22Rv1 (cell line): Measurements from ENCODE around the gene CABLES2.

Experiments used
- ZFX ChIP-seq: fragments of 450-650 bp; IDR thresholded peaks from 2 replicates; pipeline ENCODE4 v1.6.1; 2017; ENCODE audit warnings: antibody characterized with exemption, borderline replicate concordance
- TF ChIP-seq, protein P1 (sequence below): fragments of 450-650 bp; IDR thresholded peaks from 2 replicates; pipeline ENCODE4 v1.5.1; 2017; ENCODE audit warnings: mild to moderate bottlenecking

DNA sequence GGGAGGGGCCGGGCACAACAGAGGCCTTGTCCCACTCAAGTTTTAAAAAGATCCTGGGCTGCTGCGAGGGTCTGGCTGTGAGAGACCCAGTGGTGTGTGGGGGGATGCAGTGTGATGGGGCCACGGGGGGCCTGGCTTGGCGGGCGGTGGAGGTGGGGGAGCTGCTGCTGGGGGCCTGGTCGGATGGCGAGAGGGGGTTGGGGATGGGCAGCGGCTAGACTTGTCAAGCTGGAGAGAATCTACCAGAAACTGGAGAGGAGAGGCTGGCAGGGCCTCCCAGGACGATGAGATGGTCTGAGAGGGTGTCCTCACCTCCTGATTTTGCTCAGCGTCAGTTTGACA, 15.0 kb downstream of the CABLES2 start:
- TF ChIP-seq, protein P1, sequence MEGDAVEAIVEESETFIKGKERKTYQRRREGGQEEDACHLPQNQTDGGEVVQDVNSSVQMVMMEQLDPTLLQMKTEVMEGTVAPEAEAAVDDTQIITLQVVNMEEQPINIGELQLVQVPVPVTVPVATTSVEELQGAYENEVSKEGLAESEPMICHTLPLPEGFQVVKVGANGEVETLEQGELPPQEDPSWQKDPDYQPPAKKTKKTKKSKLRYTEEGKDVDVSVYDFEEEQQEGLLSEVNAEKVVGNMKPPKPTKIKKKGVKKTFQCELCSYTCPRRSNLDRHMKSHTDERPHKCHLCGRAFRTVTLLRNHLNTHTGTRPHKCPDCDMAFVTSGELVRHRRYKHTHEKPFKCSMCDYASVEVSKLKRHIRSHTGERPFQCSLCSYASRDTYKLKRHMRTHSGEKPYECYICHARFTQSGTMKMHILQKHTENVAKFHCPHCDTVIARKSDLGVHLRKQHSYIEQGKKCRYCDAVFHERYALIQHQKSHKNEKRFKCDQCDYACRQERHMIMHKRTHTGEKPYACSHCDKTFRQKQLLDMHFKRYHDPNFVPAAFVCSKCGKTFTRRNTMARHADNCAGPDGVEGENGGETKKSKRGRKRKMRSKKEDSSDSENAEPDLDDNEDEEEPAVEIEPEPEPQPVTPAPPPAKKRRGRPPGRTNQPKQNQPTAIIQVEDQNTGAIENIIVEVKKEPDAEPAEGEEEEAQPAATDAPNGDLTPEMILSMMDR = no peak
- TF ChIP-seq ZFX = no peak
